Measurements from ENCODE around the gene GLMP. TPM values are rescaled to one million over a fixed set of nuclear protein-coding genes. Genes with fewer than 3 reads are reported as not detected.

Gene GLMP
- polyA plus RNA-seq, 1 donor: 170 TPM

DNA sequence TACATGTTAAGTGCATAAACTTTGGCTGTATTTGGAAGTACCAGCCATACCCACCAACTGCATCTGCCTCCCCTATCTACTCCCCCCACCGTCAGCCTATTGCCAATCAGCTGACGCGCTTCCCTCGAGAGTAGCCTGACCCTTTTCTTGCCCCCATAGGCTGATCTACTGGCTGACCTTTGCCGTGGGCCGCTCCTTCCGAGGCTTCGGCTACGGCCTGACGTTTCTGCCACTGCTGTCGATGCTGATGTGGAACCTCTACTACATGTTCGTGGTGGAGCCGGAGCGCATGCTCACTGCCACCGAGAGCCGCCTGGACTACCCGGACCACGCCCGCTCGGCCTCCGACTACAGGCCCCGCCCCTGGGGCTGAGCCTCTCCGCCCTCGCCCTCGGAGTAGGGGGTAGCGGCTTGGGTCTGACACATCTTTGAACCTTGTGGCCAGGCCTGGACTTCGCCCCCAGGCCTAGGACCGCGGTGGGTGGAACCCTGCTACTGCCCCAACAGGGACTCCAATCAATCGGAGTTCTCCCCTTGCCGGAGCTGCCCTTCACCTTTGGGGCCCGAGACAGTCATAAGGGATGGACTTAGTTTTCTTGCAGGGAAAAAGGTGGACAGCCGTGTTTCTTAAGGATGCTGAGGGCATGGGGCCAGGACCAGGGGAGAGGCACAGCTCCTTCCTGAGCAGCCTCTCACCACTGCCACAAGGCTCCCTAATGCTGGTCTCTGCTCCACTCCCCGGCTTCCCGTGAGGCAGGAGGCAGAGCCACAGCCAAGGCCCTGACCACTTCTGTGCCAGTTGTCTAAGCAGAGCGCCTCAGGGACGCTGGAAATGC lies 4.0 kb downstream of the GLMP start:
- Histone ChIP-seq H3K27ac (ENCODE audit: low read length) (peak overlapping the region; percentile 60), H3K9me3 (ENCODE audit: control insufficient read depth, low read depth, low read length) (no peaks in the 10 kb centered on the region), H3K4me3 (ENCODE audit: low read length) (peak overlapping the region; percentile 48), H3K36me3 (ENCODE audit: control insufficient read depth, insufficient read depth, low read length) (peaks cover 23% of the 10 kb centered on the region), H3K4me1 (ENCODE audit: control insufficient read depth, insufficient read depth, low read length) (peaks cover 23% of the 10 kb centered on the region), H3K27me3 (ENCODE audit: control insufficient read depth, insufficient read depth, low read length) (no peaks in the 10 kb centered on the region)
- DNase-seq: peak; percentile 93 to 97
- no CpG with 5 or more reads among the region's 37 CpGs for WGBS (ENCODE audit: insufficient coverage, low lambda C conversion rate)

DNA sequence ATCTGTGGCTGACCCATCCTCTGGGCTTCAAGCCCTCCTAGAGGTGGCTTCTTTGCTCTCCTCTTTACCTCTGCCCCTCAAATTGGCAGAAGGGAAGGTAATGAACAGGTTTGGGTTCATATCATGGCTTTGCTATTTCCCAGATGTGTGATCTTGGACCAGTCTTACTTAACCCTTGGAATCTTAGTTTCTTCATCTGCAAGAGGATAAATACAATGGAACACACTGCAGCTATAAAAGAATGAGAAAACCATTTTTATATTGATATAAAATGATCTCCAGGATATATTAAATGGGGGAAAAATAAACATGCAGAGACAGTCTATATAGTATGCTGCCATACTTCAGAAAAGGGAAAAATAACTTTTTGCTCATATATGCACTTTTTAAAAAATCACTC lies 5.6 kb downstream of the GLMP start:
- peaks cover 19% of the 10 kb centered on the region for H3K4me1 ChIP-seq (ENCODE audit: control insufficient read depth, insufficient read depth, low read length)
- H3K36me3 ChIP-seq (ENCODE audit: control insufficient read depth, insufficient read depth, low read length): peaks cover 28% of the 10 kb centered on the region
- no peaks in the 10 kb centered on the region for H3K9me3 ChIP-seq (ENCODE audit: control insufficient read depth, low read depth, low read length)
- no peaks in the 10 kb centered on the region for H3K27me3 ChIP-seq (ENCODE audit: control insufficient read depth, insufficient read depth, low read length)
- no peak overlapping the region for H3K27ac ChIP-seq (ENCODE audit: low read length)
- no peak for DNase-seq
- H3K4me3 ChIP-seq (ENCODE audit: low read length): no peak overlapping the region

DNA sequence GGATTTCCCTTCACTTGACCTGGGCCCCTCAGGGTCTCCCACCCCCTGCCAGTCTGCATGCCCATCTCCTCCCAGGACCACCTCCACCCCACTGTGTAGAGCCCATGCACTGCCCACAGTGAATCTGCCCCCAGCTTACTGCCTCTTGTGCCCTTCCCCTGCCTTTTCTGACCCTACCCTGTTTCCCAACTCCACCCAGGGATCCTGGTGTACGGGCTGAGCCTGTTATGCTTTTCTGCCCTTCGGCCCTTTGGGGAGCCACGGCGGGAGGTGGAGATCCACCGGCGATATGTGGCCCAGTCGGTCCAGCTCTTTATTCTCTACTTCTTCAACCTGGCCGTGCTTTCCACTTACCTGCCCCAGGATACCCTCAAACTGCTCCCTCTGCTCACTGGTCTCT lies 9.4 kb downstream of the GLMP start:
- Histone ChIP-seq H3K27ac (ENCODE audit: low read length) (no peak overlapping the region), H3K27me3 (ENCODE audit: control insufficient read depth, insufficient read depth, low read length) (no peaks in the 10 kb centered on the region), H3K36me3 (ENCODE audit: control insufficient read depth, insufficient read depth, low read length) (peaks cover 9% of the 10 kb centered on the region), H3K9me3 (ENCODE audit: control insufficient read depth, low read depth, low read length) (no peaks in the 10 kb centered on the region), H3K4me3 (ENCODE audit: low read length) (no peak overlapping the region), H3K4me1 (ENCODE audit: control insufficient read depth, insufficient read depth, low read length) (peaks cover 25% of the 10 kb centered on the region)
- no CpG with 5 or more reads among the region's 8 CpGs for WGBS (ENCODE audit: insufficient coverage, low lambda C conversion rate)
- DNase-seq: no peak

DNA sequence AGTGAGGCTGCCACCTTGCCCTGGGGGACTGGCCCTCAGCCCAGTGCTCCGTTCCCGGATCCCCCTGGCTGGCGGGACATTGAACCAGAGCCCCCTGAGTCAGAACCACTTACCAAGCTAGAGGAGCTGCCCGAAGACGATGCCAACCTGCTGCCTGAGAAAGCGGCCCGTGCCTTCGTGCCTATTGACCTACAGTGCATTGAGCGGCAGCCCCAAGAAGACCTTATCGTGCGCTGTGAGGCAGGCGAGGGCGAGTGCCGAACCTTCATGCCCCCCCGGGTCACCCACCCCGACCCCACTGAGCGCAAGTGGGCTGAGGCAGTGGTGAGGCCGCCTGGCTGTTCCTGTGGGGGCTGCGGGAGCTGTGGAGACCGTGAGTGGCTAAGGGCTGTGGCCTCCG lies 10.0 kb downstream of the GLMP start:
- no peak for DNase-seq
- H3K36me3 ChIP-seq (ENCODE audit: control insufficient read depth, insufficient read depth, low read length): peaks cover 9% of the 10 kb centered on the region
- no peak overlapping the region for H3K4me3 ChIP-seq (ENCODE audit: low read length)
- H3K27ac ChIP-seq (ENCODE audit: low read length): no peak overlapping the region
- no peaks in the 10 kb centered on the region for H3K27me3 ChIP-seq (ENCODE audit: control insufficient read depth, insufficient read depth, low read length)
- no peaks in the 10 kb centered on the region for H3K9me3 ChIP-seq (ENCODE audit: control insufficient read depth, low read depth, low read length)
- peaks cover 23% of the 10 kb centered on the region for H3K4me1 ChIP-seq (ENCODE audit: control insufficient read depth, insufficient read depth, low read length)
- WGBS (ENCODE audit: insufficient coverage, low lambda C conversion rate): no CpG with 5 or more reads among the region's 21 CpGs

DNA sequence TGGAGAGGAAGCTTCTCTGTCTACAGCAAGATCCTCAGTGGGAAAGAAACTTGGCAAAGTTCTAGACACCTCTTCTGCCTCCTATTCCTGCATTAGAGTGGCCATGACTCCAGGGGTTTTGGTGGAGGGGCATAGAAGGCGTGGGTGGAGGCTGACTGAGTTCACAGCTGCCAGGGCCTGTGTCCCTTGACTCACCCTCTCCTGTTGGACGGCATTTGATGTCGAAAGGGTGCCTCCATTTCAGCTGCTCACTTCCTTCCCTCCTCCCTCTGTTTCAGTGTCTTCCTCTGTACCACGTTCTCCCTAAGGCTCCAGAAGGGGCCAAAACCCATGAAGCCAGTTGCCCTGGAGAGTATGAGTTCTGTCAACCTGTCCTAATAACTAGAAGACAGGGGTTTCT lies 10.7 kb downstream of the GLMP start:
- Histone ChIP-seq H3K27me3 (ENCODE audit: control insufficient read depth, insufficient read depth, low read length) (no peaks in the 10 kb centered on the region), H3K36me3 (ENCODE audit: control insufficient read depth, insufficient read depth, low read length) (peaks cover 9% of the 10 kb centered on the region), H3K9me3 (ENCODE audit: control insufficient read depth, low read depth, low read length) (no peaks in the 10 kb centered on the region), H3K4me1 (ENCODE audit: control insufficient read depth, insufficient read depth, low read length) (peaks cover 23% of the 10 kb centered on the region), H3K27ac (ENCODE audit: low read length) (no peak overlapping the region), H3K4me3 (ENCODE audit: low read length) (no peak overlapping the region)
- no CpG with 5 or more reads among the region's 4 CpGs for WGBS (ENCODE audit: insufficient coverage, low lambda C conversion rate)
- DNase-seq: no peak

DNA sequence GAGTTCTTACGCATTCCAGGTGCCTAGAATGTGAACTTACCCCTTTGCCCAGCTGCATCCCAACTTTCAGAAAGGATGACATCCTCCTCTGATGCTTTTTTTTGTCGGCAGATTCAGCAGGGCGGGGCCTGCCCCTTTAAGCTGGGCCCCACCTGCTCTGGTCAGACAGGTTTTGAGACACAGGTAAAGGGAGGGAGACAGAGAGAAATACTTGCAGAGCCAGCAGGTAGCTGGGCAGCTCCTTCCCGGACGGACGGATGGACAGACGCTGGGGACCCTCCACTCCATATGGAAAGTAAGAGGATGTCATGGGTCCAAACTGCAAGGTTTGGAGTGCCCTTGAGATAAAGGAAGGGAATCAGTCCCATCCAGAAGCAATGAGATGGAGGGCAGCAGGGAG lies 11.4 kb downstream of the GLMP start, which contains the start of gene TMEM79:
TMEM79 (plus strand) TSS at position 214 of the 400 bp plus-strand sequence. CDS start 902 bp downstream, outside the sequence.
- peak within 1 kb of the TSS; percentile 82 for H3K4me3 ChIP-seq (ENCODE audit: low read length)
- WGBS (ENCODE audit: insufficient coverage, low lambda C conversion rate): 100% methylated on average over 1 of the region's 7 CpGs
- peak within 1 kb of the TSS; percentile 70 for H3K27ac ChIP-seq (ENCODE audit: low read length)
- H3K27me3 ChIP-seq (ENCODE audit: control insufficient read depth, insufficient read depth, low read length): no peaks in the 10 kb centered on the region
- no peaks in the 10 kb centered on the region for H3K9me3 ChIP-seq (ENCODE audit: control insufficient read depth, low read depth, low read length)
- DNase-seq: peak in 1 of 2 donors; percentile 39
- H3K4me1 ChIP-seq (ENCODE audit: control insufficient read depth, insufficient read depth, low read length): peaks cover 23% of the 10 kb centered on the region
- H3K36me3 ChIP-seq (ENCODE audit: control insufficient read depth, insufficient read depth, low read length): peaks cover 11% of the 10 kb centered on the region

DNA sequence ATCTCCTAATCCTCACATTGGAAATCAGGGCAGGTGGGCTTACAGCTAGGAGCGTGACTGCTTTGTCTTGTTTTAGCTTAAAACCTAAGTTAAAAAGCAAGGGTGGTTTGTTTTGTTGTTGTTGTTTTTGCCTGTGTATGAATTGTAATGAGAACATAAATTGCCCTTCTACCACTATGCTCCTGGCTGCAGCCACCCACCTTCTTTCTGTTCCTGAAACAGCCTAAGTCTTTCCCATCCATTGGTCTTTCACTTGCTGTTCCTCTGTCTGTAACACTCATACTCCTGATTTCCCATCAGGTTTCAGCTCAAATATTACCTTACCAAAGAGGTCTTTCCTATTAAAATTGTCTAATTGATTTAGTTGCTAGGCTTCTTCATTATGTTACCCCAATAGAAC lies 12.0 kb downstream of the GLMP start:
- WGBS (ENCODE audit: insufficient coverage, low lambda C conversion rate): no CpG with 5 or more reads among the region's 1 CpG

DNA sequence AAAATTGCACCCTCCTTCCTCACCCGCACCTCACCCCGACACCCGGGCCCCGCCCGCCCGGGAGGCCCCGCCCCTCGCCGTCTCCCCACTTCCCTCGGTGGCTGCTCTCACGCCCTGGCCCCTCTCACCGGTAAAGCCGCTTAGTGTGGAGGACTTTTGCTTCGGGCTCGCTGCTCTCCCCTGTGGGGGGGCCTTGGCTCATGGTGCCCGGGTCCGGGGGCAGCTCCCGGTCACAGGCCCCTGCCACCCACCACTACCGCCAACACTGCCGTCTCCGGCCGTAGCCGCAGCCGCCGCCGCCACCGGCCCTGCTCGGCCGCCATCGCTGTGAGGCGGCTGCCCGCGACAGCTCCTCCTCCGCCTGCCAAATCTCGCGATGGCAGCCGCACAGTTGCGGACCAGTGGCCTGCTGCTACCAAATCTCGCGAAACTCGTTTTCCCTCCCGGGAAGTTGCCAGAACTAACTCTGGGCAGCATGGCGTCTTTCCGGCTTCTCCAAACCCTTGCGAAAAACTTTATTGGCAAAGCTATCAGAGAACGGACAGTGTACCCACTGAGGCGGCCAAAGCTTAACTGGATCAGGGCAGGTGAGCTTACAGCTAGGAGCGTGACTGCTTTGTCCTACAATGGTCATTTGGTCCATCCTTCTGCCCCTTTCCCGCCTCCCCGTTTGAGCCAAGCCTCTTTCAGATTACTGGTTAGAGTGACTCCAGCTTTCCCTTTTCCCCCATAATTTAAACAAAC lies 12.8 kb downstream of the GLMP start, which contains the start of gene SMG5:
SMG5 (minus strand) TSS at position 347 of the 744 bp plus-strand sequence; CDS start at position 202, 145 bp downstream.
- Histone ChIP-seq H3K27me3 (ENCODE audit: control insufficient read depth, insufficient read depth, low read length) (no peaks in the 10 kb centered on the region), H3K36me3 (ENCODE audit: control insufficient read depth, insufficient read depth, low read length) (peaks cover 20% of the 10 kb centered on the region), H3K4me1 (ENCODE audit: control insufficient read depth, insufficient read depth, low read length) (peaks cover 23% of the 10 kb centered on the region), H3K27ac (ENCODE audit: low read length) (peak within 1 kb of the TSS; percentile 80), H3K4me3 (ENCODE audit: low read length) (peak within 1 kb of the TSS; percentile 82), H3K9me3 (ENCODE audit: control insufficient read depth, low read depth, low read length) (no peaks in the 10 kb centered on the region)
- WGBS (ENCODE audit: insufficient coverage, low lambda C conversion rate): no CpG with 5 or more reads among the region's 50 CpGs
- peak; percentile 99 for DNase-seq

More for the DNA sequence above, 12.0 kb downstream of the GLMP start:
- H3K36me3 ChIP-seq (ENCODE audit: control insufficient read depth, insufficient read depth, low read length): peaks cover 11% of the 10 kb centered on the region
- no peaks in the 10 kb centered on the region for H3K27me3 ChIP-seq (ENCODE audit: control insufficient read depth, insufficient read depth, low read length)
- peak overlapping the region; percentile 82 for H3K4me3 ChIP-seq (ENCODE audit: low read length)
- H3K9me3 ChIP-seq (ENCODE audit: control insufficient read depth, low read depth, low read length): no peaks in the 10 kb centered on the region
- DNase-seq: no peak
- no peak overlapping the region for H3K27ac ChIP-seq (ENCODE audit: low read length)
- peaks cover 23% of the 10 kb centered on the region for H3K4me1 ChIP-seq (ENCODE audit: control insufficient read depth, insufficient read depth, low read length)

DNA sequence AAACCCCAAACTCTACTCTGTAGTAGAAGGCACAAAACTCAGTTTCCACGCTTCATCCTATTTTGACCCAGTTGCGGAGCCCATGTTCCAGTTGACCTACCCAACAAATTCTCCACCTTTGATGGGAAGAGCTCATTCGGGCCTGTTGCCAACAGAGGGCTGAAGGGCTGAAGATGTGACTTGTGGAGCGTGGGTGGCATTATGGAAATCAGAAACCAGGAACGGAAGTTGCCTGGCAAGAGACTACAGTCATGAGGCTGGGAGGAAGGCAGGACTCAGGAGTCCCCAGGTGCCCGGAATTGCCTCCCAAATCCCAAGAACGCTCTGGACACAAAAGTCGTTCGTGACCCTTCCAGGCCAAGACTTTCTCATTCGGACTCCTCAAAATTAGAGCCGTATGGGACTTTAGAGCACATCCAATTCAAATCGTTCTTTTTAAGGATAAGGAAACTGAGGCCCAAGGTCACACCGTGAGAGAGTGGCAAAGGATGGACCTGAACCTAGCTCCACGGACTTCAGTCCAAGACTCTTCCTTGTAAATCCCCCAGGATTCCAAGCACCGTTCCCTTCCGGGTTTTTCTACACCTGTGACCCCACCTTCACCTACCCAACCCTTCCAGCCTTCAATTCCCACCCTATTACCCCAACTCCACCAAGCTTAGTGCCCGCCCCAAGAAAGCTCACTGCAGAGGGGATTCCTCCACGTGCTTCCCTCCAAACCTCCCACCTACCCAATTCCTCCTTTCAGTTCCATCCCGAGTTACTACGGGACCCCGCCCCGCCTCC lies 13.6 kb downstream of the GLMP start:
- Histone ChIP-seq H3K27me3 (ENCODE audit: control insufficient read depth, insufficient read depth, low read length) (no peaks in the 10 kb centered on the region), H3K9me3 (ENCODE audit: control insufficient read depth, low read depth, low read length) (no peaks in the 10 kb centered on the region), H3K36me3 (ENCODE audit: control insufficient read depth, insufficient read depth, low read length) (peaks cover 26% of the 10 kb centered on the region), H3K27ac (ENCODE audit: low read length) (peak overlapping the region; percentile 80), H3K4me1 (ENCODE audit: control insufficient read depth, insufficient read depth, low read length) (peaks cover 23% of the 10 kb centered on the region), H3K4me3 (ENCODE audit: low read length) (peak overlapping the region; percentile 82)
- 0% methylated on average over 2 of the region's 22 CpGs for WGBS (ENCODE audit: insufficient coverage, low lambda C conversion rate)
- DNase-seq: peak; percentile 58 to 88

DNA sequence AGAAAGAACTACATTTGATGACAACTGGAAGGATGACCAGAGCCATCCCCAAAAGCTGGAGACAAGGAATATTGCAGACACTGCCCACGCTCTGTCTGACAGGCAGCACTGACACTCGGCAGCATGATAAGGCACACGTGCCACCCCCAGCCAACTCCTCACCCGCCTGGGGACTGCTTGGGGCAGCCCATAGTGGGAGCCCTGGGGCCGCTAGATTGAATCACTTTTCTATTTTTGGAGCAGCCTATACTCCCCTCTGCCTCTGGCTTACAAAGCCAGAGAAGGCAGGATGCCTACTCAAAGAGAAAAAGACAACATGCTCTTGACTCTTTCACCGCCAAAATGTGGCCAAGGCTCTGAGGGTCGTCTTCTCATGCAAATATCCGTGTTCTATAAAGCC lies 14.2 kb downstream of the GLMP start:
- no peaks in the 10 kb centered on the region for H3K9me3 ChIP-seq (ENCODE audit: control insufficient read depth, low read depth, low read length)
- H3K27me3 ChIP-seq (ENCODE audit: control insufficient read depth, insufficient read depth, low read length): no peaks in the 10 kb centered on the region
- no peak overlapping the region for H3K27ac ChIP-seq (ENCODE audit: low read length)
- H3K36me3 ChIP-seq (ENCODE audit: control insufficient read depth, insufficient read depth, low read length): peaks cover 32% of the 10 kb centered on the region
- no peak for DNase-seq
- WGBS (ENCODE audit: insufficient coverage, low lambda C conversion rate): no CpG with 5 or more reads among the region's 8 CpGs
- peaks cover 23% of the 10 kb centered on the region for H3K4me1 ChIP-seq (ENCODE audit: control insufficient read depth, insufficient read depth, low read length)
- H3K4me3 ChIP-seq (ENCODE audit: low read length): peak overlapping the region; percentile 82
